KMS-11 (cell line): Measurements from ENCODE around the gene ADAMTSL5.

Experiments used
- H2AFZ ChIP-seq: fragments of 200-600 bp; sonication (generic); 2 replicates; pipeline ENCODE4 v1.6.1; 2016; ENCODE audit warnings: antibody characterized with exemption, mixed run types, low read depth
- H3K27ac ChIP-seq: fragments of 200-600 bp; sonication (generic); 2 replicates; pipeline ENCODE4 v1.6.1; 2016; ENCODE audit warnings: mild to moderate bottlenecking, mixed run types
- H3K27me3 ChIP-seq: fragments of 200-600 bp; sonication (generic); 2 replicates; pipeline ENCODE4 v1.6.1; 2017; ENCODE audit warnings: mild to moderate bottlenecking, low read depth, mixed run types, moderate library complexity; ENCODE audit not compliant: insufficient read depth
- H3K36me3 ChIP-seq: fragments of 200-600 bp; sonication (generic); 2 replicates; pipeline ENCODE4 v1.6.1; 2017; ENCODE audit warnings: mild to moderate bottlenecking, mixed run types; ENCODE audit not compliant: insufficient read depth
- H3K4me1 ChIP-seq: fragments of 200-600 bp; sonication (generic); 2 replicates; pipeline ENCODE4 v1.6.1; 2016; ENCODE audit warnings: mild to moderate bottlenecking, low read depth, mixed run types; ENCODE audit not compliant: poor library complexity, severe bottlenecking
- H3K4me2 ChIP-seq: fragments of 200-600 bp; sonication (generic); 2 replicates; pipeline ENCODE4 v1.7.0; 2016; ENCODE audit warnings: mild to moderate bottlenecking, mixed run types
- H3K4me3 ChIP-seq: fragments of 200-600 bp; sonication (generic); IDR thresholded peaks from 2 replicates; pipeline ENCODE4 v1.6.1; 2017; ENCODE audit warnings: low read depth, low read length, mixed read lengths; ENCODE audit not compliant: insufficient read depth
- H3K79me2 ChIP-seq: fragments of 200-600 bp; sonication (generic); 2 replicates; pipeline ENCODE4 v1.6.1; 2016; ENCODE audit warnings: low read depth, mixed run types; ENCODE audit not compliant: insufficient read depth
- H3K9ac ChIP-seq: fragments of 200-600 bp; sonication (generic); 2 replicates; pipeline ENCODE4 v1.6.1; 2016; ENCODE audit warnings: mild to moderate bottlenecking, mixed run types
- H4K20me1 ChIP-seq: fragments of 200-600 bp; sonication (generic); 2 replicates; pipeline ENCODE4 v1.6.1; 2016; ENCODE audit warnings: mild to moderate bottlenecking, mixed run types; ENCODE audit not compliant: insufficient read depth
- TF ChIP-seq, protein P1 (sequence below): fragments of 200-600 bp; sonication (generic); conservative IDR thresholded peaks from 2 replicates; pipeline ENCODE4 v1.6.1; 2017; ENCODE audit warnings: low read depth, mild to moderate bottlenecking, antibody characterized with exemption, low read length, moderate library complexity, mixed read lengths

Gene ADAMTSL5

DNA sequence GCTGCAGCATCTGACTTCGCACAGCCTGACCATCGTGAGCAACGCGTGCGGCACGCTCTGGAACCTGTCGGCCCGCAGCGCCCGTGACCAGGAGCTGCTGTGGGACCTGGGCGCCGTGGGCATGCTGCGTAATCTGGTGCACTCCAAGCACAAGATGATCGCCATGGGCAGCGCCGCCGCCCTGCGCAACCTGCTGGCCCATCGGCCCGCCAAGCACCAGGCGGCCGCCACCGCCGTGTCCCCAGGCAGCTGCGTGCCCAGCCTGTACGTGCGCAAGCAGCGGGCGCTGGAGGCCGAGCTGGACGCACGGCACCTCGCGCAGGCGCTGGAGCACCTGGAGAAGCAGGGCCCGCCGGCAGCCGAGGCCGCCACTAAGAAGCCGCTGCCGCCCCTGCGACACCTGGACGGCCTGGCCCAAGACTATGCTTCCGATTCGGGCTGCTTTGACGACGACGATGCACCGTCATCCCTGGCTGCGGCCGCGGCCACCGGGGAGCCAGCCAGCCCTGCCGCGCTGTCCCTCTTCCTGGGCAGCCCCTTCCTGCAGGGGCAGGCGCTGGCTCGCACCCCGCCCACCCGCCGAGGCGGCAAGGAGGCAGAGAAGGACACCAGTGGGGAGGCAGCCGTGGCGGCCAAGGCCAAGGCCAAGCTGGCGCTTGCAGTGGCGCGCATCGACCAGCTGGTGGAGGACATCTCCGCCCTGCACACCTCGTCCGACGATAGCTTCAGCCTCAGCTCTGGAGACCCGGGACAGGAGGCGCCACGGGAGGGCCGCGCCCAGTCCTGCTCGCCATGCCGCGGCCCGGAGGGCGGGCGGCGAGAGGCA lies 47.4 kb downstream of the ADAMTSL5 start:
- Histone ChIP-seq H3K36me3 (no peaks in the 10 kb centered on the region), H3K4me2 (no peak overlapping the region), H3K79me2 (no peaks in the 10 kb centered on the region), H3K4me3 (no peak overlapping the region), H3K4me1 (no peaks in the 10 kb centered on the region), H3K27ac (no peak overlapping the region), H3K9ac (no peak overlapping the region), H2AFZ (no peak overlapping the region), H4K20me1 (no peaks in the 10 kb centered on the region), H3K27me3 (peaks cover 11% of the 10 kb centered on the region)
- TF ChIP-seq, protein P1, sequence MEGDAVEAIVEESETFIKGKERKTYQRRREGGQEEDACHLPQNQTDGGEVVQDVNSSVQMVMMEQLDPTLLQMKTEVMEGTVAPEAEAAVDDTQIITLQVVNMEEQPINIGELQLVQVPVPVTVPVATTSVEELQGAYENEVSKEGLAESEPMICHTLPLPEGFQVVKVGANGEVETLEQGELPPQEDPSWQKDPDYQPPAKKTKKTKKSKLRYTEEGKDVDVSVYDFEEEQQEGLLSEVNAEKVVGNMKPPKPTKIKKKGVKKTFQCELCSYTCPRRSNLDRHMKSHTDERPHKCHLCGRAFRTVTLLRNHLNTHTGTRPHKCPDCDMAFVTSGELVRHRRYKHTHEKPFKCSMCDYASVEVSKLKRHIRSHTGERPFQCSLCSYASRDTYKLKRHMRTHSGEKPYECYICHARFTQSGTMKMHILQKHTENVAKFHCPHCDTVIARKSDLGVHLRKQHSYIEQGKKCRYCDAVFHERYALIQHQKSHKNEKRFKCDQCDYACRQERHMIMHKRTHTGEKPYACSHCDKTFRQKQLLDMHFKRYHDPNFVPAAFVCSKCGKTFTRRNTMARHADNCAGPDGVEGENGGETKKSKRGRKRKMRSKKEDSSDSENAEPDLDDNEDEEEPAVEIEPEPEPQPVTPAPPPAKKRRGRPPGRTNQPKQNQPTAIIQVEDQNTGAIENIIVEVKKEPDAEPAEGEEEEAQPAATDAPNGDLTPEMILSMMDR, result no peak

DNA sequence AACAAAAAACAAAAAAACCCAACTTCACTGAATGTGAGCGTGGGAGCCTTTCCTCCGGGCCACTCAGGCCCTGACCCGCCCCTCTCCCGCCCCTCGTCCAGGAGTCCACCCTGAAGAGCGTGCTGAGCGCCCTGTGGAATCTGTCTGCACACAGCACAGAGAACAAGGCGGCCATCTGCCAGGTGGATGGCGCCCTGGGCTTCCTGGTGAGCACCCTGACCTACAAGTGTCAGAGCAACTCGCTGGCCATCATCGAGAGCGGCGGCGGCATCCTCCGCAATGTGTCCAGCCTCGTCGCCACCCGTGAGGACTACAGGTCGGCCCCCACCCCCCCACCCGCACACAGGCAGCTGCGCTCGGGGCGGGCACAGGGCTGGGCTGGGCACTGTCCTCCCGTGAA lies 51.0 kb downstream of the ADAMTSL5 start:
- Histone ChIP-seq H3K36me3 (no peaks in the 10 kb centered on the region), H4K20me1 (no peaks in the 10 kb centered on the region), H3K9ac (no peak overlapping the region), H3K4me3 (no peak overlapping the region), H3K27ac (no peak overlapping the region), H3K4me2 (no peak overlapping the region), H2AFZ (no peak overlapping the region), H3K4me1 (no peaks in the 10 kb centered on the region), H3K27me3 (peaks cover 43% of the 10 kb centered on the region), H3K79me2 (no peaks in the 10 kb centered on the region)
- TF ChIP-seq, protein P1, result no peak

DNA sequence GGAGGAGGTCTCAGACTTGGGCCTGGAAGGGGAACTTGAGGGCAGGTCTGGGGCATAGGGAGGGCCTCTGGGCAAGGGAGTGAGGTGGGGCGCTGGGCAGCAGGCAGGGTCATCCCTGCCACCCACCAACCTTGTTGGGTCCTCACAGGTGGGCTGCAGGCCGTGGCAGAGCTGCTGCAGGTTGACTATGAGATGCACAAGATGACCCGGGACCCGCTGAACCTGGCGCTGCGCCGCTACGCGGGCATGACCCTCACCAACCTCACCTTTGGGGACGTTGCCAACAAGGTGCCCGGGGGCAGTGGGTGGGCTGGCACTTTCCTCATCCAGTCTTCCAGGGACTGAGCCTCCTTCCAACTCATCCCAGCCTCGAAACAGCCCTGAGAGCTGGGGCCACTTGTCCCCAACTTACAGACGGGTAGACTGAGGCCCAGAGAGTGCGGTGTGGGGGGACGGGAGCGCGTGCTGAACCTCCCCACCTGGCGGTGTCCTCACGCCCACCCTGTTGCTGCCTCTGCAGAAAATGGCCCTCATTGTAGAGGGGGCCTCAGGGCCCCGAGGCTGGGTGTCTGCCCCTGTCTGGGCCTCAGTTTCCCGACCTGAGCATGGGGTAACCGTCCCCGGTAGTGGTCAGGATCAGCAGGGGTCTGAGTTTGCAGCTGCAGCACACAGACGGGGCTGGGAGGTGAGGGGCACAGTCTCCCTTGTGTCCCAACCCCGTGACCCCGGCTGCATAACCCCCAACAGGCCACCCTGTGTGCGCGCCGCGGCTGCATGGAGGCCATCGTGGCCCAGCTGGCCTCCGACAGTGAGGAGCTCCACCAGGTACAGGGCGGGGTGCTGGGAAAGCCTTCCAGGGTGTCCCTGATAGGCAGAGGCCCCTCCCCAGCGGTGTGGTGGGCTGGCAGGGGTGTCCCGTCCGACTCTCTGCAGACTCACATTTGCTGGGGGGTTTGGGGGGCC lies 52.5 kb downstream of the ADAMTSL5 start:
- TF ChIP-seq, protein P1, result no peak
- H3K27me3 ChIP-seq, result peaks cover 49% of the 10 kb centered on the region
- H3K79me2 ChIP-seq, result no peaks in the 10 kb centered on the region
- H3K4me1 ChIP-seq, result peaks cover 3% of the 10 kb centered on the region
- no peak overlapping the region for H3K4me3 ChIP-seq
- no peaks in the 10 kb centered on the region for H3K36me3 ChIP-seq
- H3K4me2 ChIP-seq, result no peak overlapping the region
- no peak overlapping the region for H3K9ac ChIP-seq
- H3K27ac ChIP-seq, result no peak overlapping the region
- H4K20me1 ChIP-seq, result no peaks in the 10 kb centered on the region
- no peak overlapping the region for H2AFZ ChIP-seq

DNA sequence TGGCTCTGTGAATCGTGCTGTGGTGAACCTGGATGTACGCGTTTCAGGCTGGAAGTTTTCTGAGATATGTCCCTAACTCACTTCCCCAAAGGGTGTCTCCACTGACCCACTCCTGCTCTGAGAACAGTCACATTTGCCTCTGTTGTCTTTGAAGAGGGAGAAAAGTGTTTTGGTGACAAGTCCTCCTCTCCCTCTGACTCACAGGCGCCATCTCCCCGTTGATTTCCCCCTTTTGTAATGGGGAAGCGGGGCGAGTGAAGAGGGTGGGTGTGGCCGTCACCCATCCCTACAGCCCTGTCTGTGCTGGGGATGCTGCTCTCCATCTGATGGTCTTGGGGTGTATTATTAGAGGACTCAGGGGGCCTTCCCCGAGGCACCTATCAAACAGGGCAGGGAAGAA lies 53.3 kb downstream of the ADAMTSL5 start:
- H3K9ac ChIP-seq, result no peak overlapping the region

More for the DNA sequence above, 53.3 kb downstream of the ADAMTSL5 start:
- peaks cover 56% of the 10 kb centered on the region for H3K27me3 ChIP-seq
- no peak overlapping the region for H2AFZ ChIP-seq
- TF ChIP-seq, protein P1, result no peak
- H3K4me1 ChIP-seq, result peaks cover 10% of the 10 kb centered on the region
- H3K79me2 ChIP-seq, result no peaks in the 10 kb centered on the region
- no peaks in the 10 kb centered on the region for H4K20me1 ChIP-seq
- no peaks in the 10 kb centered on the region for H3K36me3 ChIP-seq
- no peak overlapping the region for H3K4me3 ChIP-seq
- H3K4me2 ChIP-seq, result no peak overlapping the region
- no peak overlapping the region for H3K27ac ChIP-seq
